Activated T-cell treated with anti-CD3 and anti-CD28 coated beads, Interleukin-2, amount 50 U/mL, for 48 hours (primary cell): ENCODE measurements around the gene CITED4.

Experiments used
- DNase-seq, 2 experiments: peaks; one replicate each; pipeline ENCODE4 v3.0.0-alpha.2; 2020

The CITED4 gene

GRCh38 chr1:40884055-40884795 is 22.1 kb upstream of the CITED4 start:
- no peak for DNase-seq

GRCh38 chr1:40880813-40881549 is 18.8 kb upstream of the CITED4 start:
- no peak for DNase-seq

GRCh38 chr1:40879482-40880175 is 17.5 kb upstream of the CITED4 start:
- DNase-seq = no peak

- DNase-seq = no peak
These were observed 16.7 kb upstream of the CITED4 start for GRCh38 chr1:40878906-40879305.

- DNase-seq = no peak
These were observed 15.5 kb upstream of the CITED4 start for GRCh38 chr1:40877698-40878097.

- DNase-seq = no peak
These were observed 14.7 kb upstream of the CITED4 start for GRCh38 chr1:40876891-40877290.

- DNase-seq = no peak
These were observed 14.2 kb upstream of the CITED4 start for GRCh38 chr1:40876436-40876761.

GRCh38 chr1:40873863-40874472 is 11.8 kb upstream of the CITED4 start:
- no peak for DNase-seq

GRCh38 chr1:40872276-40872675 is 10.1 kb upstream of the CITED4 start:
- no peak for DNase-seq

GRCh38 chr1:40870135-40870728 is 8.1 kb upstream of the CITED4 start:
- no peak for DNase-seq

GRCh38 chr1:40868051-40868723 is 6.0 kb upstream of the CITED4 start:
- DNase-seq = no peak

- DNase-seq = peak; percentile 41 to 52
These were observed 749 bp downstream of the CITED4 start for GRCh38 chr1:40861224-40862003.

- no peak for DNase-seq
These were observed 1.4 kb downstream of the CITED4 start for GRCh38 chr1:40860706-40861223.

- DNase-seq = no peak
These were observed 3.2 kb downstream of the CITED4 start for GRCh38 chr1:40858856-40859416.

GRCh38 chr1:40857737-40858136 is 4.4 kb downstream of the CITED4 start:
- no peak for DNase-seq

- DNase-seq = no peak
These were observed 5.4 kb downstream of the CITED4 start for GRCh38 chr1:40856656-40857302.

- DNase-seq = no peak
These were observed 6.0 kb downstream of the CITED4 start for GRCh38 chr1:40856116-40856515.

GRCh38 chr1:40855513-40855912 is 6.7 kb downstream of the CITED4 start:
- DNase-seq = peak; percentile 47 to 50

GRCh38 chr1:40853885-40854170 is 8.3 kb downstream of the CITED4 start:
- no peak for DNase-seq

- DNase-seq = no peak
These were observed 8.9 kb downstream of the CITED4 start for GRCh38 chr1:40853113-40853884.
